Sigmoid colon (tissue), 4 donors: ENCODE data around the gene L1TD1.

ENCODE experiments used
- EP300 ChIP-seq, 4 donors: sonication (generic); formaldehyde crosslinking; IDR thresholded peaks; one replicate each; pipeline ENCODE4 v1.6.1; 2017; ENCODE audit warnings: antibody characterized with exemption in 4 of 4
- POLR2A ChIP-seq, 2 donors: fragments of 450-650 bp; IDR thresholded peaks; one replicate each; pipeline ENCODE4 v1.6.1; 2016; ENCODE audit warnings: antibody characterized with exemption in 2 of 2, mild to moderate bottlenecking in 2 of 2, moderate library complexity in 2 of 2
- POLR2AphosphoS5 ChIP-seq, 4 donors: sonication (generic); formaldehyde crosslinking; IDR thresholded peaks; one replicate each; pipeline ENCODE4 v1.6.1; 2017; ENCODE audit warnings: antibody characterized with exemption in 4 of 4
- TF ChIP-seq, protein P1 (sequence below), 4 experiments: fragments of 450-650 bp in 3 of 4; fragments of 200-600 bp in 1 of 4; IDR thresholded peaks; one replicate each; pipeline ENCODE4 v1.5.1; 2016 to 2019; ENCODE audit warnings: antibody characterized with exemption in 4 of 4, mild to moderate bottlenecking in 3 of 4, moderate library complexity in 2 of 4

DNA sequence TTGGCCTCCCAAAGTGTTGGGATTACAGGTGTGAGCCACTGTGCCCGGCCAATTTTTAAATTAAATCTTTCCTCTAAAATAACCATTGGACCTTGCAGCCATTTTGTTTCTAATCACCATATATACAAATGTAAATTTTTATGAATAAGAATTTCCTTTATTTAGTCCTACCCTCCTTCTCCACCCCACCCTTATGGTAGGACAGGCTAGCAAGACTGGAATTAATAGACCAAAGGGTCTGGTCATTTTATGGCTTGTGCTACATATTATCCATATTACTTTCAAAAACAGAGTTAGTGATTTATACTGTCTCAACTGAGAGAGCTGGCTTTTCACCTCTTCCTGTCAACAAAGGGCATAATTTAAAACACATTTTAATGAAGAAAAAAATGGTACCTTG, 26.5 kb downstream of the L1TD1 start:
- TF ChIP-seq POLR2AphosphoS5 (IDR thresholded peaks at IDR 0.05) (no peak), EP300 (IDR thresholded peaks at IDR 0.05) (no peak), POLR2A (IDR thresholded peaks at IDR 0.05) (no peak)
- TF ChIP-seq, protein P1, sequence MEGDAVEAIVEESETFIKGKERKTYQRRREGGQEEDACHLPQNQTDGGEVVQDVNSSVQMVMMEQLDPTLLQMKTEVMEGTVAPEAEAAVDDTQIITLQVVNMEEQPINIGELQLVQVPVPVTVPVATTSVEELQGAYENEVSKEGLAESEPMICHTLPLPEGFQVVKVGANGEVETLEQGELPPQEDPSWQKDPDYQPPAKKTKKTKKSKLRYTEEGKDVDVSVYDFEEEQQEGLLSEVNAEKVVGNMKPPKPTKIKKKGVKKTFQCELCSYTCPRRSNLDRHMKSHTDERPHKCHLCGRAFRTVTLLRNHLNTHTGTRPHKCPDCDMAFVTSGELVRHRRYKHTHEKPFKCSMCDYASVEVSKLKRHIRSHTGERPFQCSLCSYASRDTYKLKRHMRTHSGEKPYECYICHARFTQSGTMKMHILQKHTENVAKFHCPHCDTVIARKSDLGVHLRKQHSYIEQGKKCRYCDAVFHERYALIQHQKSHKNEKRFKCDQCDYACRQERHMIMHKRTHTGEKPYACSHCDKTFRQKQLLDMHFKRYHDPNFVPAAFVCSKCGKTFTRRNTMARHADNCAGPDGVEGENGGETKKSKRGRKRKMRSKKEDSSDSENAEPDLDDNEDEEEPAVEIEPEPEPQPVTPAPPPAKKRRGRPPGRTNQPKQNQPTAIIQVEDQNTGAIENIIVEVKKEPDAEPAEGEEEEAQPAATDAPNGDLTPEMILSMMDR (IDR thresholded peaks at IDR 0.05) = no peak
